Measurements from ENCODE around the gene TENT5D. TPM values are rescaled to one million over a fixed set of nuclear protein-coding genes. Genes with fewer than 3 reads are reported as not detected.
"Not testable (repeated sequence)": the region's sequence is repeated elsewhere in the genome, so short reads cannot be mapped to it uniquely, and the experiment has no call there.

Gene TENT5D
- not detected for total RNA-seq

- Histone ChIP-seq H3K4me1 (no peaks in the 10 kb centered on the region), H3K4me3 (no peak within 1 kb of the TSS), H3K27ac (no peak within 1 kb of the TSS), H3K9me3 (no peaks in the 10 kb centered on the region), H3K36me3 (no peaks in the 10 kb centered on the region), H3K27me3 (no peaks in the 10 kb centered on the region)
- TF ChIP-seq CTCF (IDR thresholded peaks at IDR 0.05) (no peak), POLR2A (IDR thresholded peaks at IDR 0.05) (no peak)
- no peak for DNase-seq (ENCODE audit: low spot score in 2 of 2)
These were observed at the start of gene TENT5D for GRCh38 chrX:80420147-80420546. Gene TENT5D, plus strand, starts transcription at chrX:80420447. Its CDS starts 22,093 bp downstream, at chrX:80442540.

- 57 to 90% methylated on average over 1 of the region's 1 CpG for WGBS, 2 donors
- not testable (repeated sequence) for H3K27ac ChIP-seq, H3K4me3 ChIP-seq
These were observed 34.6 kb upstream of the TENT5D start for GRCh38 chrX:80385651-80386050.

GRCh38 chrX:80388206-80388605 lies 32.0 kb upstream of the TENT5D start:
- no peaks in the 10 kb centered on the region for H3K4me1 ChIP-seq
- no peaks in the 10 kb centered on the region for H3K27me3 ChIP-seq
- no peaks in the 10 kb centered on the region for H3K36me3 ChIP-seq
- no peak for DNase-seq (ENCODE audit: low spot score in 2 of 2)
- no peaks in the 10 kb centered on the region for H3K9me3 ChIP-seq
- TF ChIP-seq EP300 (IDR thresholded peaks at IDR 0.05) = no peak
- TF ChIP-seq CTCF (IDR thresholded peaks at IDR 0.05) = no peak
- no peak for TF ChIP-seq POLR2A (IDR thresholded peaks at IDR 0.05)
- H3K27ac ChIP-seq = no peak overlapping the region
- H3K4me3 ChIP-seq = no peak overlapping the region
- WGBS, 2 donors = 58 to 67% methylated on average over 1 of the region's 1 CpG

More at GRCh38 chrX:80385651-80386050, 34.6 kb upstream of the TENT5D start:
- not testable (repeated sequence) for DNase-seq (ENCODE audit: low spot score in 2 of 2); H3K4me1 ChIP-seq; H3K36me3 ChIP-seq; H3K9me3 ChIP-seq; H3K27me3 ChIP-seq

- DNase-seq (ENCODE audit: low spot score in 2 of 2) = no peak
- Histone ChIP-seq H3K27me3 (no peaks in the 10 kb centered on the region), H3K9me3 (no peaks in the 10 kb centered on the region), H3K36me3 (no peaks in the 10 kb centered on the region), H3K4me3 (no peak overlapping the region), H3K27ac (no peak overlapping the region), H3K4me1 (no peaks in the 10 kb centered on the region)
- TF ChIP-seq EP300 (IDR thresholded peaks at IDR 0.05) (no peak), CTCF (IDR thresholded peaks at IDR 0.05) (no peak), POLR2A (IDR thresholded peaks at IDR 0.05) (no peak)
- 40 to 61% methylated on average over 4 to 6 of the region's 6 CpGs for WGBS, 2 donors
These were observed 8.2 kb upstream of the TENT5D start for GRCh38 chrX:80412042-80412441.

GRCh38 chrX:80423000-80423399 lies 2.8 kb downstream of the TENT5D start:
- no peak overlapping the region for H3K4me3 ChIP-seq
- peak overlapping the region in 1 of 4 donors; percentile 7 for H3K27ac ChIP-seq
- DNase-seq (ENCODE audit: low spot score in 2 of 2) = no peak
- no peaks in the 10 kb centered on the region for H3K4me1 ChIP-seq
- H3K36me3 ChIP-seq = no peaks in the 10 kb centered on the region
- H3K9me3 ChIP-seq = no peaks in the 10 kb centered on the region
- 60 to 70% methylated on average over 3 of the region's 3 CpGs for WGBS, 2 donors
- H3K27me3 ChIP-seq = no peaks in the 10 kb centered on the region
- no peak for TF ChIP-seq CTCF (IDR thresholded peaks at IDR 0.05)
- TF ChIP-seq POLR2A (IDR thresholded peaks at IDR 0.05) = no peak
- TF ChIP-seq EP300 (IDR thresholded peaks at IDR 0.05) = no peak

GRCh38 chrX:80423744-80424143 lies 3.5 kb downstream of the TENT5D start:
- WGBS, 2 donors = 27 to 39% methylated on average over 2 of the region's 2 CpGs
- Histone ChIP-seq H3K4me3 (no peak overlapping the region), H3K27ac (peak overlapping the region in 2 of 4 donors; percentile 0 to 7), H3K4me1 (no peaks in the 10 kb centered on the region), H3K9me3 (no peaks in the 10 kb centered on the region), H3K27me3 (no peaks in the 10 kb centered on the region), H3K36me3 (no peaks in the 10 kb centered on the region)
- TF ChIP-seq POLR2A (IDR thresholded peaks at IDR 0.05) (no peak), EP300 (IDR thresholded peaks at IDR 0.05) (no peak), CTCF (IDR thresholded peaks at IDR 0.05) (no peak)
- no peak for DNase-seq (ENCODE audit: low spot score in 2 of 2)

Measured in tibial nerve (tissue), 4 donors.